Stimulated activated CD8-positive, alpha-beta memory T cell treated with anti-CD3 and anti-CD28 coated beads, Interleukin-15, amount 100 ng/mL, for 1 hour (primary cell): ENCODE results near the gene MVB12B.
A peak's percentile ranks its signal among the peaks of the same experiment; 100 is the strongest.

Experiments used
- DNase-seq: peaks from one replicate; pipeline ENCODE4 v3.0.0-alpha.2; 2020; ENCODE audit warnings: low read depth

Gene MVB12B

GRCh38 chr9:126386776-126387175 lies 60.1 kb downstream of the MVB12B start:
- DNase-seq, result no peak

GRCh38 chr9:126388964-126389708 lies 62.5 kb downstream of the MVB12B start:
- DNase-seq, result no peak

- DNase-seq, result no peak
Measured at GRCh38 chr9:126389992-126390391, 63.4 kb downstream of the MVB12B start.

GRCh38 chr9:126390923-126391322 lies 64.3 kb downstream of the MVB12B start:
- DNase-seq, result no peak

- DNase-seq, result no peak
Measured at GRCh38 chr9:126391713-126392661, 65.4 kb downstream of the MVB12B start.

GRCh38 chr9:126392662-126393371 lies 66.2 kb downstream of the MVB12B start:
- no peak for DNase-seq

- no peak for DNase-seq
Measured at GRCh38 chr9:126393876-126394275, 67.2 kb downstream of the MVB12B start.

GRCh38 chr9:126394802-126395201 lies 68.2 kb downstream of the MVB12B start:
- no peak for DNase-seq

GRCh38 chr9:126395439-126396212 lies 69.0 kb downstream of the MVB12B start:
- DNase-seq, result no peak

- DNase-seq, result peak; percentile 32
Measured at GRCh38 chr9:126397056-126397455, 70.4 kb downstream of the MVB12B start.

- peak; percentile 55 for DNase-seq
Measured at GRCh38 chr9:126398403-126399058, 71.9 kb downstream of the MVB12B start.

GRCh38 chr9:126399251-126399650 lies 72.6 kb downstream of the MVB12B start:
- DNase-seq, result no peak

- no peak for DNase-seq
Measured at GRCh38 chr9:126399789-126400188, 73.2 kb downstream of the MVB12B start.

GRCh38 chr9:126400571-126400970 lies 73.9 kb downstream of the MVB12B start:
- DNase-seq, result no peak

- no peak for DNase-seq
Measured at GRCh38 chr9:126401107-126401506, 74.5 kb downstream of the MVB12B start.

GRCh38 chr9:126401581-126401980 lies 75.0 kb downstream of the MVB12B start:
- DNase-seq, result no peak

GRCh38 chr9:126403397-126403796 lies 76.8 kb downstream of the MVB12B start:
- no peak for DNase-seq

GRCh38 chr9:126404459-126404858 lies 77.8 kb downstream of the MVB12B start:
- DNase-seq, result no peak

GRCh38 chr9:126406075-126406667 lies 79.5 kb downstream of the MVB12B start:
- no peak for DNase-seq

- DNase-seq, result no peak
Measured at GRCh38 chr9:126407114-126407870, 80.7 kb downstream of the MVB12B start.
